Lung (tissue), 12 donors: ENCODE data around the gene SLC9A9. TPM values are rescaled to one million over a fixed set of nuclear protein-coding genes. Genes with fewer than 3 reads are reported as not detected.

ENCODE experiments used
- ATAC-seq: fragments of 200-7000 bp; cut with Tn5 transposase; one replicate; pipeline ENCODE4 v1.9.1; 2020; ENCODE audit warnings: moderate number of reproducible peaks; ENCODE audit not compliant: insufficient read depth, low FRiP score
- DNase-seq, 3 donors: peaks; one replicate each; pipeline ENCODE4 v3.0.0-alpha.2; 2013 to 2017
- H3K27ac ChIP-seq, 2 donors: one replicate each; pipeline ENCODE4 v1.5.1; 2013; ENCODE audit warnings: mild to moderate bottlenecking in 2 of 2, moderate library complexity in 2 of 2, control low read depth in 1 of 2, inconsistent platforms in 1 of 2, low read depth in 1 of 2, low read length in 1 of 2
- H3K27me3 ChIP-seq, 3 donors: one replicate each; pipeline ENCODE4 v1.5.1; 2013; ENCODE audit warnings: low read length in 2 of 3; ENCODE audit not compliant: control insufficient read depth in 3 of 3, insufficient read depth in 3 of 3
- H3K36me3 ChIP-seq, 4 donors: one replicate each; pipeline ENCODE4 v1.5.1; 2013; ENCODE audit warnings: low read length in 4 of 4, mild to moderate bottlenecking in 1 of 4, moderate library complexity in 1 of 4; ENCODE audit not compliant: control insufficient read depth in 4 of 4, insufficient read depth in 4 of 4
- H3K4me1 ChIP-seq, 5 donors: one replicate each; pipeline ENCODE4 v1.5.1; 2013; ENCODE audit warnings: low read length in 5 of 5, mild to moderate bottlenecking in 2 of 5, moderate library complexity in 1 of 5; ENCODE audit not compliant: control insufficient read depth in 5 of 5, insufficient read depth in 5 of 5
- H3K4me3 ChIP-seq: one replicate; pipeline ENCODE4 v1.5.1; 2013; ENCODE audit warnings: mild to moderate bottlenecking, control low read depth, moderate library complexity
- H3K9ac ChIP-seq, 2 donors: one replicate each; pipeline ENCODE4 v1.5.1; 2013; ENCODE audit warnings: low read length in 2 of 2, control low read depth in 1 of 2; ENCODE audit not compliant: insufficient read depth in 1 of 2
- H3K9me3 ChIP-seq, 4 donors: one replicate each; pipeline ENCODE4 v1.5.1; 2013; ENCODE audit warnings: low read length in 3 of 4, mild to moderate bottlenecking in 1 of 4, moderate library complexity in 1 of 4; ENCODE audit not compliant: control insufficient read depth in 4 of 4, insufficient read depth in 3 of 4
- CTCF ChIP-seq: IDR thresholded peaks from 2 replicates; pipeline ENCODE4 v1.5.1; 2012; ENCODE audit warnings: mild to moderate bottlenecking; ENCODE audit errors: control extremely low read depth, extremely low read depth
- WGBS, 2 donors: extraction: QIAGEN DNeasy Blood & Tissue Kit; methylation state at CpG; one replicate each; pipeline ENCODE4 v1.1.7; 2013; 5-methylcytosine and 5-hydroxymethylcytosine counted together
- polyA plus RNA-seq, 2 donors: library from polyadenylated mRNA; stranded (reverse); fragments of 200-250 nt; gene quantifications; one replicate each; pipeline ENCODE4 v1.2.1, GENCODE V29; 2013
- total RNA-seq, 2 donors: library from RNA; depleted of rRNA in 1 of 2; stranded (reverse); fragments of >200 nt in 1 of 2; gene quantifications; one replicate each; pipeline ENCODE4 v1.2.1, GENCODE V29; 2014 to 2021
- donor health status: control.
- donor health status: control.
- donor health status: Bipolar disorder and iron deficiency.
- donor health status: healthy.
- donor health status: DM: yes; HTN: yes; CAD: no.

The SLC9A9 gene
- total and polyA plus RNA-seq, 4 donors = 2.2 to 66.3 (median 8.2) TPM

GRCh38 chr3:143597774-143598652 is 250.3 kb downstream of the SLC9A9 start:
- H3K36me3 ChIP-seq = no peaks in the 10 kb centered on the region
- no peak overlapping the region for H3K9ac ChIP-seq
- TF ChIP-seq CTCF = no peak
- H3K4me1 ChIP-seq = peaks cover 3 to 33% (median 6%) of the 10 kb centered on the region in 5 donors
- ATAC-seq = no peak
- H3K4me3 ChIP-seq = no peak overlapping the region
- H3K27ac ChIP-seq = no peak overlapping the region
- H3K27me3 ChIP-seq = no peaks in the 10 kb centered on the region
- DNase-seq = peak in 2 of 3 donors; percentile 38 to 61
- no peaks in the 10 kb centered on the region for H3K9me3 ChIP-seq
- 89 to 94% methylated on average over 17 of the region's 17 CpGs for WGBS, 2 donors

DNA sequence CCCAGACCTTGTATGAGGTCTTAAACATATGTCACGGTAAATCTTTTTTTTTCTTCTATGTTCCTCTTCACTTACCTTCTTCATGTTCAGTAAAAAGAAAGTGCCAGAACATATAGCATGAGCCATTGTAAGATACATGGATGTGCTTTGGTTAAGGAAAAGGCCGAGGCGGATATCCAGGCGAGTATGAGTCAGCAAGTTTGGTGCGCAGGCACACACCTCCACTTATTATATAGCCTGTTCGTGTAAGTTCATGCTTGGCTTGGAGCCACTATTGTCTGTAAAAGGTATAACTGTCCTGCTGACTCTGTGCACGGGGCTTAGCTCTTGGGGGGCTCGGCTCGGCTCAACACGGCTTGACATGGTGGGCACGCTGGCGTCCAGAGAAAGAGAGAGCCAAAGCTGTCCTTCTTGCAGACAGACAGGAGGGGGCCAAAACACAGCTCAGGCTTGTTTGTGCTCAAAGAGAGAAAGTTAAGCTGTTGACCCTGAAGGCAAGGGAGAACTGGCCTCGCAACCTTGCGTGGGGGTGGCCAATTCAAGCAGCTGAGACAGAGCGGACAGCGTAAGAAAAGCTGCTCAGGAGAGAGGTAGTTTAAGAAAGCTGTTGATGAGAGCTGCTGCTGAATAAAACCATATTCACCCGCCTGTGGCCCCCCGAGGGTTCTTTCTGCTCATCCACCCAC is 251.2 kb downstream of the SLC9A9 start:
- H3K9me3 ChIP-seq = no peaks in the 10 kb centered on the region
- H3K27me3 ChIP-seq = no peaks in the 10 kb centered on the region
- TF ChIP-seq CTCF = no peak
- 94 to 96% methylated on average over 18 of the region's 18 CpGs for WGBS, 2 donors
- H3K4me1 ChIP-seq = peaks cover 2 to 33% (median 5%) of the 10 kb centered on the region in 5 donors
- no peak overlapping the region for H3K4me3 ChIP-seq
- H3K27ac ChIP-seq = no peak overlapping the region
- H3K9ac ChIP-seq = no peak overlapping the region
- no peak for DNase-seq
- no peaks in the 10 kb centered on the region for H3K36me3 ChIP-seq
- no peak for ATAC-seq

DNA sequence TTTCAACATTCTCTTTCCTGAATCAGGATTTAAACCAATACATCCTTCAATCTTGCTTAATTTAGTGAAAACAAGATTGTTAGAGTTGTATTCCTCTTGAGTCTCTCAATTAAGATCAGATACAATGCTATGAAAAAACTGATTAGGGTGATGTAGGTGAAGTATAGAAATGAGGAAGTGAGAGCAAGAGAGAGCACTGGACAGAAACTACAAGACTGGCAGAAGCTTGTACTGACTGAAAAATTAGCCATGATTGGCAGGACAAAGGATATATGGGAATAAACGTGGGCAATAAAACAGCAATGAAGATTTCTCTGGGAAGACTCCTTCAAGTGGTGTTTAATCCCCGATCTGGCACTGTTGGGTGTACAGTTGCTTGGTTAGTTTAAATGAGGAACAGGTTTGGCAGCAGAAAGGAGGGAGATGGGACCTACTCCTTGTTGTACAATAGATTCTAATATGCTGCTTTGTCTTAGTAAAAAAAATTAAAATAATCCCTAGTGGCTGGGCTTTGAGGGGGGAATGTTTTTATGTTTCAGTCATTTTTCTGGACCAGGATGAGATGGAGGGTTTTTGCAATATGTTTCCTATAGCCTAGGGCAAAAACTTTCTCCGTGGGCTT is 252.7 kb downstream of the SLC9A9 start:
- DNase-seq (no peak), ATAC-seq (no peak)
- 67 to 81% methylated on average over 3 of the region's 3 CpGs for WGBS, 2 donors
- no peak overlapping the region for H3K27ac ChIP-seq
- no peak for TF ChIP-seq CTCF
- H3K9ac ChIP-seq = no peak overlapping the region
- H3K36me3 ChIP-seq = no peaks in the 10 kb centered on the region
- peaks cover 0 to 28% (median 0%) of the 10 kb centered on the region in 5 donors for H3K4me1 ChIP-seq
- H3K9me3 ChIP-seq = no peaks in the 10 kb centered on the region
- H3K27me3 ChIP-seq = no peaks in the 10 kb centered on the region
- no peak overlapping the region for H3K4me3 ChIP-seq
